ENCODE results near the gene CHSY1.

DNA sequence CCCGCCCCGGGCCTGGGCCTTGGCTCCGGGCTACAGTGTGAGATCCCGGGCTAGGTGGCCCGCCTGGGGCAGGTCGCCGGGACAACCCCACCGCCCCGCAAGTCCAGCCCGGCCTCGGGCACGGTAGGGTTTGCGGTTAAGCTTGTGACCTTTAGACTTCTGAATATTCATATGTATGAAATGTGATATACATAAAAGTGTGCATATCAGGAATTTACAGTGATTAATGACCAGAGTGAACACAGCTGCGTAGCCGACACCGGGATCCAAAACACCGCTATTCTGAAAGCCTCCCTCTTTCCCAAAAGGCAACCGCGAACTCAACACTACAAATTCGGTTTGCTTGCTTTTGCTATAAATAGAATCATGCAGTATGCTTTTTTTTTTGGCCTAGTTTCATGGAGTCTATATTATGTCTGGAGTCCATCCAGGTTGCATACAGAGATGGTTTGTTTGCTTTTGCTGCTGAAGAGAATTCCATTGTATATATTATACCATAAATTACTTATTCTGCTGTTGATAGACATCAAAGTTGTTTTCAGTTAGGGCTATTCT, 43.8 kb upstream of the CHSY1 start:
- TF ChIP-seq CTCF (IDR thresholded peaks at IDR 0.05) (no peak), POLR2A (IDR thresholded peaks at IDR 0.05) (no peak)
